GM12801 (cell line): Measurements from ENCODE around the gene TOR1A.

Experiments used
- CTCF ChIP-seq: IDR thresholded peaks from one replicate; pipeline ENCODE4 v1.5.1; 2011; ENCODE audit warnings: control low read depth; ENCODE audit not compliant: insufficient read length; ENCODE audit errors: extremely low read depth

TOR1A gene

GRCh38 chr9:129802833-129803675 lies 20.9 kb downstream of the TOR1A start, which contains the start of gene TOR1B:
TOR1B (plus strand) TSS chr9:129803184; CDS start chr9:129803213, 29 bp downstream.
- no peak for TF ChIP-seq CTCF

GRCh38 chr9:129801504-129801903 lies 22.4 kb downstream of the TOR1A start:
- no peak for TF ChIP-seq CTCF

- no peak for TF ChIP-seq CTCF
Observed at GRCh38 chr9:129798973-129799372, 25.0 kb downstream of the TOR1A start.

- TF ChIP-seq CTCF: no peak
Observed at GRCh38 chr9:129794549-129794948, 29.4 kb downstream of the TOR1A start.

- TF ChIP-seq CTCF: no peak
Observed at GRCh38 chr9:129786481-129786880, 37.5 kb downstream of the TOR1A start.

GRCh38 chr9:129785866-129786265 lies 38.1 kb downstream of the TOR1A start:
- no peak for TF ChIP-seq CTCF

GRCh38 chr9:129783516-129784361 lies 40.2 kb downstream of the TOR1A start:
- TF ChIP-seq CTCF: no peak
